A549 (cell line): Measurements from ENCODE around the gene VIPR2.

Experiments used
- CEBPB ChIP-seq, 2 experiments: fragments of >200 bp in 1 of 2; sonication (Bioruptor Twin) in 1 of 2; formaldehyde crosslinking in 1 of 2; IDR thresholded peaks; 2 replicates each; pipeline ENCODE4 v1.6.1; 2012 to 2016
- FOXS1 ChIP-seq: fragments of 250-450 bp; sonication (Bioruptor Pico); IDR thresholded peaks from 2 replicates; pipeline ENCODE4 v1.5.0; 2020; ENCODE audit warnings: mild to moderate bottlenecking, moderate library complexity
- JUNB ChIP-seq: fragments of >200 bp; sonication (Bioruptor Twin); formaldehyde crosslinking; IDR thresholded peaks from 2 replicates; pipeline ENCODE4 v1.6.1; 2016
- MAFK ChIP-seq: fragments of 450-650 bp; IDR thresholded peaks from 2 replicates; pipeline ENCODE4 v1.6.1; 2014; ENCODE audit not compliant: partially characterized antibody
- NFE2L2 ChIP-seq: fragments of 150-350 bp; conservative IDR thresholded peaks from 2 replicates; pipeline ENCODE4 v1.6.1; 2014; ENCODE audit warnings: low read length
- POLR2A ChIP-seq: IDR thresholded peaks from 2 replicates; pipeline ENCODE4 v1.6.1; 2012; ENCODE audit warnings: mild to moderate bottlenecking, low read length
- POLR2AphosphoS2 ChIP-seq: conservative IDR thresholded peaks from 2 replicates; pipeline ENCODE4 v1.6.1; 2012; ENCODE audit warnings: low read length, improper control_type of control experiment, inconsistent platforms
- RFX5 ChIP-seq: fragments of 450-650 bp; IDR thresholded peaks from 2 replicates; pipeline ENCODE4 v1.7.1; 2014; ENCODE audit warnings: antibody characterized with exemption, mild to moderate bottlenecking, moderate library complexity
- TF ChIP-seq, protein P1 (sequence below): IDR thresholded peaks from 2 replicates; pipeline ENCODE4 v1.6.1; 2012
- TF ChIP-seq, protein P2 (sequence below): fragments of >200 bp; sonication (Bioruptor Twin); formaldehyde crosslinking; IDR thresholded peaks from 3 replicates; pipeline ENCODE4 v1.5.1; 2016
- TF ChIP-seq, protein P3 (sequence below): IDR thresholded peaks from 2 replicates; pipeline ENCODE4 v1.6.1; 2012
- TF ChIP-seq, protein P4 (sequence below): IDR thresholded peaks from 2 replicates; pipeline ENCODE4 v1.6.1; 2012; ENCODE audit warnings: low read depth, borderline replicate concordance
- TF ChIP-seq, protein P5 (sequence below): fragments of 150-350 bp; IDR thresholded peaks from 2 replicates; pipeline ENCODE4 v1.6.1; 2014; ENCODE audit warnings: low read depth, mild to moderate bottlenecking, low read length

DNA sequence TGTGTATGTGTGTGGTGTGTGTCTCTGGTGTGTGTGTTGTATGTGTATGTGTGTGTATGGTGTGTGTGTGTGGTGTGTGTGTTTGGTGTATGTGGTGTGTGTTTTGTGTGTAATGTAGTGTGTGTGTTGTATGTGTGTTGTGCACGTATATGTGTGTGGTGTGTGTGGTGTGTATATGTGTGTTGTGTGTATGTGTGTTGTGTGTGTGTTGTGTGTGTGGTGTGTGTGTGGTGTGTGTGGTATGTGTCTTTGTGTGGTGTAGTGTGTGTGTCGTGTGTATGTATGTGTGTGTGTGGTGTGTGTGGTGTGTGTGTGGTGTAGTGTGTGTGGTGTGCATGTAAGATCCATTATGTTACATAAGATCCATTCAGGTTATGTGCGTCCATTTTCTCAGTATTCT, 21.9 kb upstream of the VIPR2 start:
- TF ChIP-seq, protein P1, sequence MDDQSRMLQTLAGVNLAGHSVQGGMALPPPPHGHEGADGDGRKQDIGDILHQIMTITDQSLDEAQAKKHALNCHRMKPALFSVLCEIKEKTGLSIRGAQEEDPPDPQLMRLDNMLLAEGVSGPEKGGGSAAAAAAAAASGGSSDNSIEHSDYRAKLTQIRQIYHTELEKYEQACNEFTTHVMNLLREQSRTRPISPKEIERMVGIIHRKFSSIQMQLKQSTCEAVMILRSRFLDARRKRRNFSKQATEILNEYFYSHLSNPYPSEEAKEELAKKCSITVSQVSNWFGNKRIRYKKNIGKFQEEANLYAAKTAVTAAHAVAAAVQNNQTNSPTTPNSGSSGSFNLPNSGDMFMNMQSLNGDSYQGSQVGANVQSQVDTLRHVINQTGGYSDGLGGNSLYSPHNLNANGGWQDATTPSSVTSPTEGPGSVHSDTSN: no peak
- TF ChIP-seq, protein P2, sequence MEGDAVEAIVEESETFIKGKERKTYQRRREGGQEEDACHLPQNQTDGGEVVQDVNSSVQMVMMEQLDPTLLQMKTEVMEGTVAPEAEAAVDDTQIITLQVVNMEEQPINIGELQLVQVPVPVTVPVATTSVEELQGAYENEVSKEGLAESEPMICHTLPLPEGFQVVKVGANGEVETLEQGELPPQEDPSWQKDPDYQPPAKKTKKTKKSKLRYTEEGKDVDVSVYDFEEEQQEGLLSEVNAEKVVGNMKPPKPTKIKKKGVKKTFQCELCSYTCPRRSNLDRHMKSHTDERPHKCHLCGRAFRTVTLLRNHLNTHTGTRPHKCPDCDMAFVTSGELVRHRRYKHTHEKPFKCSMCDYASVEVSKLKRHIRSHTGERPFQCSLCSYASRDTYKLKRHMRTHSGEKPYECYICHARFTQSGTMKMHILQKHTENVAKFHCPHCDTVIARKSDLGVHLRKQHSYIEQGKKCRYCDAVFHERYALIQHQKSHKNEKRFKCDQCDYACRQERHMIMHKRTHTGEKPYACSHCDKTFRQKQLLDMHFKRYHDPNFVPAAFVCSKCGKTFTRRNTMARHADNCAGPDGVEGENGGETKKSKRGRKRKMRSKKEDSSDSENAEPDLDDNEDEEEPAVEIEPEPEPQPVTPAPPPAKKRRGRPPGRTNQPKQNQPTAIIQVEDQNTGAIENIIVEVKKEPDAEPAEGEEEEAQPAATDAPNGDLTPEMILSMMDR: no peak
- TF ChIP-seq POLR2AphosphoS2 (no peak), RFX5 (no peak), JUNB (no peak), CEBPB (IDR thresholded peaks at IDR 0.05) (no peak), MAFK (no peak), FOXS1 (CRISPR knock-in tag) (no peak), POLR2A (no peak), NFE2L2 (no peak)
- TF ChIP-seq, protein P3, sequence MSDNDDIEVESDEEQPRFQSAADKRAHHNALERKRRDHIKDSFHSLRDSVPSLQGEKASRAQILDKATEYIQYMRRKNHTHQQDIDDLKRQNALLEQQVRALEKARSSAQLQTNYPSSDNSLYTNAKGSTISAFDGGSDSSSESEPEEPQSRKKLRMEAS: no peak
- TF ChIP-seq, protein P4, sequence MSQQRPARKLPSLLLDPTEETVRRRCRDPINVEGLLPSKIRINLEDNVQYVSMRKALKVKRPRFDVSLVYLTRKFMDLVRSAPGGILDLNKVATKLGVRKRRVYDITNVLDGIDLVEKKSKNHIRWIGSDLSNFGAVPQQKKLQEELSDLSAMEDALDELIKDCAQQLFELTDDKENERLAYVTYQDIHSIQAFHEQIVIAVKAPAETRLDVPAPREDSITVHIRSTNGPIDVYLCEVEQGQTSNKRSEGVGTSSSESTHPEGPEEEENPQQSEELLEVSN: no peak
- TF ChIP-seq, protein P5, sequence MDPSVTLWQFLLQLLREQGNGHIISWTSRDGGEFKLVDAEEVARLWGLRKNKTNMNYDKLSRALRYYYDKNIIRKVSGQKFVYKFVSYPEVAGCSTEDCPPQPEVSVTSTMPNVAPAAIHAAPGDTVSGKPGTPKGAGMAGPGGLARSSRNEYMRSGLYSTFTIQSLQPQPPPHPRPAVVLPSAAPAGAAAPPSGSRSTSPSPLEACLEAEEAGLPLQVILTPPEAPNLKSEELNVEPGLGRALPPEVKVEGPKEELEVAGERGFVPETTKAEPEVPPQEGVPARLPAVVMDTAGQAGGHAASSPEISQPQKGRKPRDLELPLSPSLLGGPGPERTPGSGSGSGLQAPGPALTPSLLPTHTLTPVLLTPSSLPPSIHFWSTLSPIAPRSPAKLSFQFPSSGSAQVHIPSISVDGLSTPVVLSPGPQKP: no peak
